Measurements from ENCODE around the gene GNAT1.

GRCh38 chr3:50235716-50236483, 44.5 kb downstream of the GNAT1 start, which contains the start of gene GNAI2:
- TF ChIP-seq EZH2phosphoT487 (IDR thresholded peaks at IDR 0.05; ENCODE audit: insufficient read depth, low read depth) (no peak), EZH2 (IDR thresholded peaks at IDR 0.05; ENCODE audit: insufficient read depth, poor library complexity, severe bottlenecking) (no peak)
